Nephron (organoid): ENCODE data around the gene TOM1L2.

Experiments used
- H3K27ac Mint-ChIP-seq, 3 experiments: 2 replicates each; pipeline ENCODE4 v1.8.0; 2020; ENCODE audit warnings: mixed read lengths in 3 of 3, mild to moderate bottlenecking in 2 of 3, moderate library complexity in 1 of 3
- H3K27me3 Mint-ChIP-seq: 2 replicates; pipeline ENCODE4 v1.8.0; 2021; ENCODE audit warnings: low read depth, mild to moderate bottlenecking, moderate library complexity, mixed read lengths
- H3K36me3 Mint-ChIP-seq: 2 replicates; pipeline ENCODE4 v1.8.0; 2020; ENCODE audit warnings: low read depth, mixed read lengths
- H3K4me1 Mint-ChIP-seq: 2 replicates; pipeline ENCODE4 v1.8.0; 2020; ENCODE audit warnings: mixed read lengths
- H3K4me3 Mint-ChIP-seq, 3 experiments: 2 replicates each; pipeline ENCODE4 v1.8.0; 2020; ENCODE audit warnings: mild to moderate bottlenecking in 3 of 3, mixed read lengths in 3 of 3, moderate library complexity in 2 of 3
- H3K9me3 Mint-ChIP-seq: 2 replicates; pipeline ENCODE4 v1.8.0; 2020; ENCODE audit warnings: mixed read lengths
- CTCF ChIP-seq, 3 experiments: fragments of 200-600 bp; sonication (generic); IDR thresholded peaks; one replicate each; pipeline ENCODE4 v1.5.0; 2021; ENCODE audit warnings: antibody characterized with exemption in 3 of 3; ENCODE audit not compliant: unreplicated experiment in 3 of 3

TOM1L2 gene

DNA sequence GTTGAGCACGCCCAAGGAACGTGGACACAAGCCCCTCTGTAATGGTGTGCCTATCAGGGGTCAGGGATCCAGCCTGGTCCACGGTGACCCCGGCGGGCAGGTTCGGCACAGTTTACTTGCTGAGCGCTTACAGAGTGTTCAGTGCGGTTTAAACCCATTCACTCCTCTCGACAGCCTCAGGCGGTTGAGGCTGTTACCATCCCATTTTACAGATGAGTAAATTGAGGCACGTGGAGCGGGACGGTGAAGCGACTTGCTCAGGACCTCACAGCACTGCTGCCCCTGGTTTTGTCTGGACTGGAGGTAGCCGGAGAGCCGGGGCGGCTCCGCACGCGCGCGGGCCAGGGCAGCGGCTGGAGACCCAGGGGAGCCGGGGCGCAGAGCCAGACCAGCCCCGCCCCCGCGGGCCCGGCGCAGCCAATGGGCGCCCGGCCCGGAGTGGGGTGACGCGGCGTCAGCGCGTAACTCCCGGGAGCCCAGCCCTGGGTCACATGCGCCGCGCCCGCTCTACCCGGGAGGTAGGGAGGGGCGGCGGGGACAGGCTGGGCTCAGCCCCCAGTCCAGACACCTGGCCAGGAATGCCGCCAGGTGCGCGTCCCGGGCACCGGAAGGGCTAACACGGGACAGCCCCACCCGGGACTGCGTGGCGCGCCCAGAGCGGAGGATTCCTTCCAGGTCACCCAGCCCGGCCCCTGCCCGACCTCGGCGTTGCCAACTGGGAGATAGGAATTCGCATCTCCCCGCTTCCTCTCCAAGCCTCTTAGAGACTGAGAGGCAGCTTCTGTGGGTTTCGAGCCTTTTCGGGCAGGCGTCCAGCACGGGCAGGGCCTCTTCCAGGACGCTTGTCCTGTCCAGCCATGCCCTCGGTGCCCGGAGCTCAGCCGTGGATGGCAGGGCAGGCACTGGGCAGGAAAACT, 132.2 kb downstream of the TOM1L2 start:
- Mint-ChIP-seq H3K4me1 (peaks cover 41% of the 10 kb centered on the region), H3K27me3 (peaks cover under 1% of the 10 kb centered on the region), H3K36me3 (no peaks in the 10 kb centered on the region), H3K4me3 (peak overlapping the region; percentile 93 to 94 (median 93)), H3K27ac (peak overlapping the region; percentile 85 to 98 (median 95)), H3K9me3 (no peaks in the 10 kb centered on the region)
- no peak for TF ChIP-seq CTCF (IDR thresholded peaks at IDR 0.05; ENCODE audit: unreplicated experiment in 3 of 3)

- Mint-ChIP-seq H3K27me3 (peaks cover 3% of the 10 kb centered on the region), H3K9me3 (no peaks in the 10 kb centered on the region), H3K4me3 (peak overlapping the region; percentile 93 to 94 (median 93)), H3K27ac (peak overlapping the region; percentile 78 to 98 (median 88)), H3K4me1 (peaks cover 57% of the 10 kb centered on the region), H3K36me3 (no peaks in the 10 kb centered on the region)
- no peak for TF ChIP-seq CTCF (IDR thresholded peaks at IDR 0.05; ENCODE audit: unreplicated experiment in 3 of 3)
Measured at GRCh38 chr17:17837966-17838962, 133.9 kb downstream of the TOM1L2 start.

- peaks cover 58% of the 10 kb centered on the region for H3K4me1 Mint-ChIP-seq
- peak overlapping the region; percentile 93 to 94 (median 93) for H3K4me3 Mint-ChIP-seq
- TF ChIP-seq CTCF (IDR thresholded peaks at IDR 0.05; ENCODE audit: unreplicated experiment in 3 of 3), result no peak
- H3K27ac Mint-ChIP-seq, result peak overlapping the region; percentile 78 to 98 (median 88)
- H3K36me3 Mint-ChIP-seq, result no peaks in the 10 kb centered on the region
- no peaks in the 10 kb centered on the region for H3K9me3 Mint-ChIP-seq
- H3K27me3 Mint-ChIP-seq, result peaks cover 3% of the 10 kb centered on the region
Measured at GRCh38 chr17:17837380-17837821, 134.8 kb downstream of the TOM1L2 start.

GRCh38 chr17:17836818-17837379, 135.3 kb downstream of the TOM1L2 start, which contains the start of gene SREBF1:
Gene SREBF1 (minus strand): TSS chr17:17836986. CDS start chr17:17836817, 169 bp downstream.
- Mint-ChIP-seq H3K4me1 (peaks cover 62% of the 10 kb centered on the region), H3K36me3 (no peaks in the 10 kb centered on the region), H3K27me3 (peaks cover 3% of the 10 kb centered on the region)

More at GRCh38 chr17:17836818-17837379, 135.3 kb downstream of the TOM1L2 start, which contains the start of gene SREBF1:
- H3K4me3 Mint-ChIP-seq, result peak within 1 kb of the TSS; percentile 93 to 94 (median 93)
- TF ChIP-seq CTCF (IDR thresholded peaks at IDR 0.05; ENCODE audit: unreplicated experiment in 3 of 3), result no peak
- no peaks in the 10 kb centered on the region for H3K9me3 Mint-ChIP-seq
- H3K27ac Mint-ChIP-seq, result peak within 1 kb of the TSS; percentile 86 to 98 (median 88)
